Thyroid gland (tissue), 4 donors: Measurements from ENCODE around the gene DGKB. TPM values are rescaled to one million over a fixed set of nuclear protein-coding genes. Genes with fewer than 3 reads are reported as not detected.

Experiments used
- DNase-seq, 2 donors: peaks; one replicate each; pipeline ENCODE4 v3.0.0-alpha.2; 2019
- H3K27ac ChIP-seq, 3 donors: fragments of 200-600 bp; sonication (generic); 1 replicate in 2 of 3; 2 replicates in 1 of 3; pipeline ENCODE4 v1.5.1; 2016 to 2019; ENCODE audit warnings: mild to moderate bottlenecking in 1 of 3, moderate library complexity in 1 of 3
- H3K27me3 ChIP-seq: fragments of 200-600 bp; sonication (generic); one replicate; pipeline ENCODE4 v1.5.1; 2019
- H3K36me3 ChIP-seq, 2 donors: fragments of 200-600 bp; sonication (generic); one replicate each; pipeline ENCODE4 v1.5.1; 2016 to 2019
- H3K4me1 ChIP-seq, 2 donors: fragments of 200-600 bp; sonication (generic); one replicate each; pipeline ENCODE4 v1.5.1; 2017 to 2019
- H3K4me3 ChIP-seq, 3 donors: fragments of 200-600 bp; sonication (generic); replicated peaks in 1 of 3; 1 replicate in 2 of 3; 2 replicates in 1 of 3; pipeline ENCODE4 v1.5.1; 2016; ENCODE audit warnings: mild to moderate bottlenecking in 1 of 3
- H3K9me3 ChIP-seq: fragments of 200-600 bp; sonication (generic); one replicate; pipeline ENCODE4 v1.5.1; 2017
- CTCF ChIP-seq, 6 experiments: fragments of 200-600 bp in 3 of 6; fragments of 450-650 bp in 3 of 6; sonication (generic) in 3 of 6; IDR thresholded peaks; one replicate each; pipeline ENCODE4 v1.5.1; 2016 to 2019; ENCODE audit warnings: antibody characterized with exemption in 6 of 6, mild to moderate bottlenecking in 2 of 6, inconsistent platforms in 1 of 6, moderate library complexity in 1 of 6
- POLR2A ChIP-seq, 2 donors: fragments of 450-650 bp; IDR thresholded peaks; one replicate each; pipeline ENCODE4 v1.6.1; 2017; ENCODE audit warnings: antibody characterized with exemption in 2 of 2, mild to moderate bottlenecking in 2 of 2, moderate library complexity in 1 of 2
- WGBS, 2 donors: methylation state at CpG; one replicate each; pipeline ENCODE4 v1.1.5; 2017; 5-methylcytosine and 5-hydroxymethylcytosine counted together
- intact Hi-C: fragments of 100-400 bp; cut with DNase I; formaldehyde crosslinking; loops from one replicate; pipeline ENCODE4 v1.15.1; 2023
- total RNA-seq, 4 donors: library from RNA; depleted of rRNA; stranded (reverse); fragments of >200 nt; gene quantifications; one replicate each; pipeline ENCODE4 v1.2.3, GENCODE V29; 2016

The DGKB gene
- total RNA-seq, 4 donors from 2014 or later, result 0.11 to 2.1 (median 0.49) TPM; not detected in 1

- no peak for DNase-seq
- Histone ChIP-seq H3K27ac (no peak overlapping the region), H3K27me3 (no peaks in the 10 kb centered on the region), H3K9me3 (no peaks in the 10 kb centered on the region), H3K4me1 (no peaks in the 10 kb centered on the region), H3K4me3 (no peak overlapping the region), H3K36me3 (no peaks in the 10 kb centered on the region)
- WGBS, 2 donors, result 87 to 88% methylated on average over 2 of the region's 2 CpGs
- intact Hi-C loops, result no loop called here
- TF ChIP-seq POLR2A (IDR thresholded peaks at IDR 0.05) (no peak), CTCF (IDR thresholded peaks at IDR 0.05) (no peak)
Measured at GRCh38 chr7:14600766-14601367, 301.7 kb downstream of the DGKB start.

- no peak overlapping the region for H3K27ac ChIP-seq
- no peaks in the 10 kb centered on the region for H3K4me1 ChIP-seq
- H3K4me3 ChIP-seq, result no peak overlapping the region
- no peaks in the 10 kb centered on the region for H3K36me3 ChIP-seq
- TF ChIP-seq CTCF (IDR thresholded peaks at IDR 0.05) (no peak), POLR2A (IDR thresholded peaks at IDR 0.05) (no peak)
- no peak for DNase-seq
- H3K9me3 ChIP-seq, result no peaks in the 10 kb centered on the region
- intact Hi-C loops, result no loop called here
- WGBS, 2 donors, result 63% methylated on average over 3 of the region's 3 CpGs
- H3K27me3 ChIP-seq, result no peaks in the 10 kb centered on the region
Measured at GRCh38 chr7:14598978-14599377, 303.6 kb downstream of the DGKB start.

GRCh38 chr7:14596421-14596820 is 306.1 kb downstream of the DGKB start:
- Histone ChIP-seq H3K36me3 (no peaks in the 10 kb centered on the region), H3K4me1 (no peaks in the 10 kb centered on the region), H3K27me3 (no peaks in the 10 kb centered on the region), H3K4me3 (no peak overlapping the region), H3K9me3 (no peaks in the 10 kb centered on the region), H3K27ac (no peak overlapping the region)
- TF ChIP-seq POLR2A (IDR thresholded peaks at IDR 0.05) (no peak), CTCF (IDR thresholded peaks at IDR 0.05) (no peak)
- DNase-seq, result no peak
- intact Hi-C loops, result no loop called here

GRCh38 chr7:14590206-14590605 is 312.3 kb downstream of the DGKB start:
- DNase-seq, result no peak
- TF ChIP-seq POLR2A (IDR thresholded peaks at IDR 0.05), result no peak
- no peak for TF ChIP-seq CTCF (IDR thresholded peaks at IDR 0.05)
- Histone ChIP-seq H3K27ac (no peak overlapping the region), H3K27me3 (no peaks in the 10 kb centered on the region), H3K4me1 (no peaks in the 10 kb centered on the region), H3K36me3 (no peaks in the 10 kb centered on the region), H3K4me3 (no peak overlapping the region), H3K9me3 (no peaks in the 10 kb centered on the region)
- WGBS, 2 donors, result 74 to 76% methylated on average over 3 of the region's 3 CpGs
- intact Hi-C loops, result no loop called here

GRCh38 chr7:14585232-14585631 is 317.3 kb downstream of the DGKB start:
- Histone ChIP-seq H3K9me3 (no peaks in the 10 kb centered on the region), H3K4me1 (no peaks in the 10 kb centered on the region), H3K27ac (no peak overlapping the region), H3K4me3 (no peak overlapping the region), H3K27me3 (no peaks in the 10 kb centered on the region), H3K36me3 (no peaks in the 10 kb centered on the region)
- intact Hi-C loops, result no loop called here
- WGBS, 2 donors, result 81 to 82% methylated on average over 2 of the region's 2 CpGs
- no peak for DNase-seq
- TF ChIP-seq POLR2A (IDR thresholded peaks at IDR 0.05) (no peak), CTCF (IDR thresholded peaks at IDR 0.05) (no peak)
